HEK293 (cell line): ENCODE measurements around the gene PRSS53.

Source experiments
- CTCF ChIA-PET: fragments of 350-600 bp; formaldehyde crosslinking; extraction: SDS; loops from one replicate; lab custom pipeline; 2021; ENCODE audit warnings: antibody characterized with exemption; lab: Yijun Ruan, JAX
- POLR2A ChIA-PET: fragments of 300-600 bp; formaldehyde crosslinking; extraction: SDS; loops from one replicate; lab custom pipeline; 2020; ENCODE audit warnings: antibody characterized with exemption, inconsistent platforms; lab: Yijun Ruan, JAX
- H3K27ac ChIP-seq: fragments of 200-500 bp; sonication (Bioruptor generic); 2 replicates; pipeline ENCODE4 v1.5.1; 2014; ENCODE audit warnings: low read depth, low read length, control low read depth, inconsistent platforms; ENCODE audit errors: extremely low read depth
- H3K36me3 ChIP-seq, 2 experiments: fragments of 200-500 bp in 1 of 2; sonication (Bioruptor generic) in 1 of 2; 1 replicate in 1 of 2; 2 replicates in 1 of 2; pipeline ENCODE4 v1.5.1; 2014 to 2017; ENCODE audit warnings: inconsistent platforms in 2 of 2, low read length in 2 of 2; ENCODE audit not compliant: control insufficient read depth in 2 of 2, insufficient read depth in 1 of 2
- H3K4me1 ChIP-seq: fragments of 200-500 bp; sonication (Bioruptor generic); 2 replicates; pipeline ENCODE4 v1.5.1; 2014; ENCODE audit warnings: mild to moderate bottlenecking, low read length, inconsistent platforms; ENCODE audit not compliant: control insufficient read depth, insufficient read depth
- H3K4me3 ChIP-seq: 2 replicates; pipeline ENCODE4 v1.5.1; 2011; ENCODE audit warnings: low read depth, mild to moderate bottlenecking, control low read depth, low read length, moderate library complexity
- H3K9me3 ChIP-seq: fragments of 200-500 bp; sonication (Bioruptor generic); 2 replicates; pipeline ENCODE4 v1.5.1; 2014; ENCODE audit warnings: low read depth, low read length, inconsistent platforms; ENCODE audit not compliant: control insufficient read depth, insufficient read depth
- BCL11A ChIP-seq: fragments of 450-650 bp; formaldehyde crosslinking; IDR thresholded peaks from 2 replicates; pipeline ENCODE4 v1.5.1; 2016; ENCODE audit warnings: low read depth, missing biosample characterization, missing genetic modification characterization
- HOXC10 ChIP-seq: sonication (generic); formaldehyde crosslinking; IDR thresholded peaks from 2 replicates; pipeline ENCODE4 v1.8.1; 2023; ENCODE audit warnings: mild to moderate bottlenecking, missing genetic modification reagents
- HOXD13 ChIP-seq: sonication (generic); formaldehyde crosslinking; IDR thresholded peaks from 2 replicates; pipeline ENCODE4 v1.8.0; 2022; ENCODE audit warnings: missing genetic modification reagents, borderline replicate concordance
- SCRT2 ChIP-seq: fragments of 450-650 bp; formaldehyde crosslinking; IDR thresholded peaks from 2 replicates; pipeline ENCODE4 v1.5.1; 2016; ENCODE audit warnings: missing biosample characterization, missing genetic modification characterization
- ZNF311 ChIP-seq: fragments of 450-650 bp; formaldehyde crosslinking; IDR thresholded peaks from 2 replicates; pipeline ENCODE4 v1.5.1; 2017; ENCODE audit warnings: missing biosample characterization, missing genetic modification characterization, borderline replicate concordance
- ZNF350 ChIP-seq: fragments of 450-650 bp; formaldehyde crosslinking; IDR thresholded peaks from 2 replicates; pipeline ENCODE4 v1.5.0; 2017; ENCODE audit warnings: missing biosample characterization, mild to moderate bottlenecking, missing genetic modification characterization
- ZNF354C ChIP-seq: fragments of 450-650 bp; formaldehyde crosslinking; IDR thresholded peaks from 2 replicates; pipeline ENCODE4 v1.5.1; 2016; ENCODE audit warnings: missing biosample characterization, missing genetic modification characterization, low read depth, borderline replicate concordance
- ZNF37A ChIP-seq: fragments of 450-650 bp; IDR thresholded peaks from 2 replicates; pipeline ENCODE4 v1.5.1; 2018; ENCODE audit warnings: missing biosample characterization, missing genetic modification characterization
- ZNF530 ChIP-seq: fragments of 450-650 bp; formaldehyde crosslinking; IDR thresholded peaks from 2 replicates; pipeline ENCODE4 v1.5.1; 2016; ENCODE audit warnings: low read depth, missing biosample characterization, missing genetic modification characterization
- ZNF555 ChIP-seq: fragments of 450-650 bp; formaldehyde crosslinking; conservative IDR thresholded peaks from 2 replicates; pipeline ENCODE4 v1.5.1; 2017; ENCODE audit warnings: missing biosample characterization, mild to moderate bottlenecking, missing genetic modification characterization, inconsistent platforms
- ZNF624 ChIP-seq: fragments of 450-650 bp; formaldehyde crosslinking; IDR thresholded peaks from 2 replicates; pipeline ENCODE4 v1.5.1; 2017; ENCODE audit warnings: missing biosample characterization, missing genetic modification characterization
- ZNF701 ChIP-seq: fragments of 450-650 bp; formaldehyde crosslinking; IDR thresholded peaks from 2 replicates; pipeline ENCODE4 v1.5.1; 2016; ENCODE audit warnings: missing biosample characterization, missing genetic modification characterization
- ZSCAN30 ChIP-seq: fragments of 450-650 bp; IDR thresholded peaks from 2 replicates; pipeline ENCODE4 v1.5.1; 2018; ENCODE audit warnings: missing biosample characterization, mild to moderate bottlenecking, missing genetic modification characterization, moderate library complexity
- TF ChIP-seq, protein P1 (sequence below): IDR thresholded peaks from 2 replicates; pipeline ENCODE4 v1.6.1; 2011; ENCODE audit warnings: mild to moderate bottlenecking, low read depth, low read length, borderline replicate concordance
- TF ChIP-seq, protein P2 (sequence below): fragments of 450-650 bp; IDR thresholded peaks from 2 replicates; pipeline ENCODE4 v1.5.1; 2018; ENCODE audit warnings: missing biosample characterization, mild to moderate bottlenecking, missing genetic modification characterization
- TF ChIP-seq, protein P3 (sequence below): fragments of 450-650 bp; formaldehyde crosslinking; optimal IDR thresholded peaks from 2 replicates; pipeline ENCODE3; 2016; ENCODE audit warnings: missing biosample characterization, mild to moderate bottlenecking, missing genetic modification characterization
- TF ChIP-seq, protein P4 (sequence below): fragments of 450-650 bp; formaldehyde crosslinking; IDR thresholded peaks from 2 replicates; pipeline ENCODE4 v1.5.1; 2016; ENCODE audit warnings: missing biosample characterization, missing genetic modification characterization, low read depth
- TF ChIP-seq, protein P5 (sequence below): fragments of 450-650 bp; formaldehyde crosslinking; IDR thresholded peaks from 2 replicates; pipeline ENCODE4 v1.5.1; 2016; ENCODE audit warnings: missing biosample characterization, missing genetic modification characterization

PRSS53 gene

DNA sequence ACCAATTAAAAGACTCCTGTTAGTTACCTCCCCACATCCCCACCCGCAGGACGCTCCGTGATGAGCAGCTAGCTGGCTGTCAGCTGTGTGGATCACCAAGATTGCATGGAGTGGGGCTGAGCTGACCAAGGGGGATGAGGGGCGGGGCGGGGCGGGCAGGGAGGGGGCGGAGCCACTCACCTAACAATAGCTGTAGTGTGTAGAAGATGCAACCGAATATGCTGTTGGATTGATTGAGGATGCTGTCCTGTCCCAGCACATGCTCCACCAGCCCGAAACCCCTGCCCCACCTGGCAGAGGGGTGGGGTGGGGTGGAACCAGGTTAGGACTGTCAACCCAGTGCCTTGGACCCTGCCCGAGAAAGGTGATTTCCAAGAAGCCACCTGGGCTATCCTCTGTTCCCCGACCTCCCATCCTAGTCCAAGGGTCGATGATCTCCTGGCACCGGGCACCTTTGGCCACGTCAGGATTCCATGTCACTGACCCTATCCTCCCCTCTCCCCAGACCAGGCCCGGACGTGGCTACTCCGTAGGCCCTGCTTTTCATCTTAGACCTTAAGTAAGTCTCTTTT, 4.5 kb upstream of the PRSS53 start (continued):
- TF ChIP-seq, protein P1, sequence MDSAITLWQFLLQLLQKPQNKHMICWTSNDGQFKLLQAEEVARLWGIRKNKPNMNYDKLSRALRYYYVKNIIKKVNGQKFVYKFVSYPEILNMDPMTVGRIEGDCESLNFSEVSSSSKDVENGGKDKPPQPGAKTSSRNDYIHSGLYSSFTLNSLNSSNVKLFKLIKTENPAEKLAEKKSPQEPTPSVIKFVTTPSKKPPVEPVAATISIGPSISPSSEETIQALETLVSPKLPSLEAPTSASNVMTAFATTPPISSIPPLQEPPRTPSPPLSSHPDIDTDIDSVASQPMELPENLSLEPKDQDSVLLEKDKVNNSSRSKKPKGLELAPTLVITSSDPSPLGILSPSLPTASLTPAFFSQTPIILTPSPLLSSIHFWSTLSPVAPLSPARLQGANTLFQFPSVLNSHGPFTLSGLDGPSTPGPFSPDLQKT = no peak
- TF ChIP-seq HOXC10 (CRISPR knock-in tag) (no peak), ZNF624 (tag by site-specific recombination) (no peak), ZNF701 (tag by site-specific recombination) (no peak), ZNF354C (no peak), ZNF350 (no peak), ZNF555 (tag by site-specific recombination) (no peak), ZNF311 (tag by site-specific recombination) (no peak), ZNF37A (tag by site-specific recombination) (no peak), BCL11A (tag by site-specific recombination) (no peak), ZNF530 (tag by site-specific recombination) (no peak), HOXD13 (CRISPR knock-in tag) (no peak), ZSCAN30 (tag by site-specific recombination) (no peak)
- TF ChIP-seq, protein P2, sequence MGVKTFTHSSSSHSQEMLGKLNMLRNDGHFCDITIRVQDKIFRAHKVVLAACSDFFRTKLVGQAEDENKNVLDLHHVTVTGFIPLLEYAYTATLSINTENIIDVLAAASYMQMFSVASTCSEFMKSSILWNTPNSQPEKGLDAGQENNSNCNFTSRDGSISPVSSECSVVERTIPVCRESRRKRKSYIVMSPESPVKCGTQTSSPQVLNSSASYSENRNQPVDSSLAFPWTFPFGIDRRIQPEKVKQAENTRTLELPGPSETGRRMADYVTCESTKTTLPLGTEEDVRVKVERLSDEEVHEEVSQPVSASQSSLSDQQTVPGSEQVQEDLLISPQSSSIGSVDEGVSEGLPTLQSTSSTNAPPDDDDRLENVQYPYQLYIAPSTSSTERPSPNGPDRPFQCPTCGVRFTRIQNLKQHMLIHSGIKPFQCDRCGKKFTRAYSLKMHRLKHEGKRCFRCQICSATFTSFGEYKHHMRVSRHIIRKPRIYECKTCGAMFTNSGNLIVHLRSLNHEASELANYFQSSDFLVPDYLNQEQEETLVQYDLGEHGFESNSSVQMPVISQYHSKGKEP (tag by site-specific recombination) = no peak
- TF ChIP-seq, protein P3, sequence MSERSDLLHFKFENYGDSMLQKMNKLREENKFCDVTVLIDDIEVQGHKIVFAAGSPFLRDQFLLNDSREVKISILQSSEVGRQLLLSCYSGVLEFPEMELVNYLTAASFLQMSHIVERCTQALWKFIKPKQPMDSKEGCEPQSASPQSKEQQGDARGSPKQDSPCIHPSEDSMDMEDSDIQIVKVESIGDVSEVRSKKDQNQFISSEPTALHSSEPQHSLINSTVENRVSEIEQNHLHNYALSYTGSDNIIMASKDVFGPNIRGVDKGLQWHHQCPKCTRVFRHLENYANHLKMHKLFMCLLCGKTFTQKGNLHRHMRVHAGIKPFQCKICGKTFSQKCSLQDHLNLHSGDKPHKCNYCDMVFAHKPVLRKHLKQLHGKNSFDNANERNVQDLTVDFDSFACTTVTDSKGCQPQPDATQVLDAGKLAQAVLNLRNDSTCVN (tag by site-specific recombination) = no peak
- TF ChIP-seq, protein P4, sequence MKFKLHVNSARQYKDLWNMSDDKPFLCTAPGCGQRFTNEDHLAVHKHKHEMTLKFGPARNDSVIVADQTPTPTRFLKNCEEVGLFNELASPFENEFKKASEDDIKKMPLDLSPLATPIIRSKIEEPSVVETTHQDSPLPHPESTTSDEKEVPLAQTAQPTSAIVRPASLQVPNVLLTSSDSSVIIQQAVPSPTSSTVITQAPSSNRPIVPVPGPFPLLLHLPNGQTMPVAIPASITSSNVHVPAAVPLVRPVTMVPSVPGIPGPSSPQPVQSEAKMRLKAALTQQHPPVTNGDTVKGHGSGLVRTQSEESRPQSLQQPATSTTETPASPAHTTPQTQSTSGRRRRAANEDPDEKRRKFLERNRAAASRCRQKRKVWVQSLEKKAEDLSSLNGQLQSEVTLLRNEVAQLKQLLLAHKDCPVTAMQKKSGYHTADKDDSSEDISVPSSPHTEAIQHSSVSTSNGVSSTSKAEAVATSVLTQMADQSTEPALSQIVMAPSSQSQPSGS (tag by site-specific recombination) = no peak

DNA sequence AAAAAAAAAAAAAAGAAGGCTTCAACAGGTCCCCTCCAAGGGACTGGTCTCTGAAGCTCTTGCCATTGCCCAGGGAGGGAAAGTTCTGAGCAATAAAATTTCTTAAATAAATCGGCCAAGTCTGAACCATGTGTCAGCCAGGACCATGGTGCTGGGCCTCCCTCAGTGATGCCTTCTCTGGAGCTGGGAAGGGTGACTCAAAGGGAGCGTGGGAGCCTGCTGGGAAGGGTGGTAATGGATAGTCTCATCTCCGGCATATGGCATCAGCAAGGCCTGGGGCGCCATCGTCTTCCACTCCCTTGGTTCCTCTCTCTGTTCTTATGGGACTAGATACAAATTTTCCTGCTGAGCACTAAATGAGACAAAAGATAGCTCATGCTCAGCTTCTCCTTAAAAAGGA, 3.6 kb upstream of the PRSS53 start:
- ChIA-PET POLR2A (interaction anchor here (0.6 to 4.0 kb wide), 9 partner anchors 8 to 1268 kb away, joined by 3 to 26 read pairs (median 5); partner anchors contain the start of genes FUS, KAT8, STX4 and ZNF646), CTCF (interaction anchor here (0.7 to 0.8 kb wide), 3 partner anchors 10 to 107 kb away, joined by 3 to 9 read pairs (median 3); partner anchors contain the start of gene HSD3B7)
- Histone ChIP-seq H3K36me3 (peaks cover 0 to 34% of the 10 kb centered on the region in 2 experiments; a peak in 2 of 3 replicates), H3K4me1 (peaks cover 3% of the 10 kb centered on the region; the same call in 1 of the 2 replicates), H3K27ac (no peak overlapping the region), H3K4me3 (no peak overlapping the region), H3K9me3 (no peaks in the 10 kb centered on the region)
- TF ChIP-seq ZNF530 (tag by site-specific recombination) (no peak), SCRT2 (tag by site-specific recombination) (peak; percentile 51; the same call in 1 of the 2 replicates)
- TF ChIP-seq, protein P5, sequence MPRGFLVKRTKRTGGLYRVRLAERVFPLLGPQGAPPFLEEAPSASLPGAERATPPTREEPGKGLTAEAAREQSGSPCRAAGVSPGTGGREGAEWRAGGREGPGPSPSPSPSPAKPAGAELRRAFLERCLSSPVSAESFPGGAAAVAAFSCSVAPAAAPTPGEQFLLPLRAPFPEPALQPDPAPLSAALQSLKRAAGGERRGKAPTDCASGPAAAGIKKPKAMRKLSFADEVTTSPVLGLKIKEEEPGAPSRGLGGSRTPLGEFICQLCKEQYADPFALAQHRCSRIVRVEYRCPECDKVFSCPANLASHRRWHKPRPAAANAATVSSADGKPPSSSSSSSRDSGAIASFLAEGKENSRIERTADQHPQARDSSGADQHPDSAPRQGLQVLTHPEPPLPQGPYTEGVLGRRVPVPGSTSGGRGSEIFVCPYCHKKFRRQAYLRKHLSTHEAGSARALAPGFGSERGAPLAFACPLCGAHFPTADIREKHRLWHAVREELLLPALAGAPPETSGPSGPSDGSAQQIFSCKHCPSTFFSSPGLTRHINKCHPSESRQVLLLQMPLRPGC (tag by site-specific recombination) = no peak
